ENCODE data around the gene TMEM121B. TPM values are rescaled to one million over a fixed set of nuclear protein-coding genes. Genes with fewer than 3 reads are reported as not detected.

The TMEM121B gene
- polyA plus RNA-seq, 4 donors, result 0.28 to 0.45 (median 0.44) TPM; not detected in 1

GRCh38 chr22:17112491-17113042 lies 8.6 kb downstream of the TMEM121B start:
- no peak for FAIRE-seq
- H3K36me3 ChIP-seq (ENCODE audit: control insufficient read depth in 3 of 3, insufficient read depth in 2 of 3, low read depth in 1 of 3, low read length in 3 of 3), result peaks cover 13 to 15% (median 14%) of the 10 kb centered on the region in 3 donors
- H3K4me3 ChIP-seq (ENCODE audit: low read depth in 1 of 3, low read length in 3 of 3), result no peak overlapping the region
- no peak overlapping the region for H3K27ac ChIP-seq (ENCODE audit: low read depth in 1 of 3, low read length in 2 of 3)
- 39 to 70% (median 56%) methylated on average over 9 of the region's 9 CpGs for WGBS, 3 donors
- no peaks in the 10 kb centered on the region for H3K9me3 ChIP-seq (ENCODE audit: control insufficient read depth in 2 of 2, insufficient read depth in 1 of 2, low read depth in 1 of 2, low read length in 1 of 2)
- H3K4me1 ChIP-seq (ENCODE audit: control insufficient read depth in 3 of 3, insufficient read depth in 2 of 3, low read depth in 1 of 3, low read length in 2 of 3), result peaks cover 0 to 3% (median 0%) of the 10 kb centered on the region in 3 donors
- peaks cover 0 to 3% (median 0%) of the 10 kb centered on the region in 3 donors for H3K27me3 ChIP-seq (ENCODE audit: control insufficient read depth in 3 of 3, insufficient read depth in 3 of 3, low read length in 3 of 3)
- DNase-seq, result no peak

GRCh38 chr22:17110791-17111550 lies 10.2 kb downstream of the TMEM121B start:
- no peaks in the 10 kb centered on the region for H3K4me1 ChIP-seq (ENCODE audit: control insufficient read depth in 3 of 3, insufficient read depth in 2 of 3, low read depth in 1 of 3, low read length in 2 of 3)
- H3K27me3 ChIP-seq (ENCODE audit: control insufficient read depth in 3 of 3, insufficient read depth in 3 of 3, low read length in 3 of 3), result no peaks in the 10 kb centered on the region
- H3K36me3 ChIP-seq (ENCODE audit: control insufficient read depth in 3 of 3, insufficient read depth in 2 of 3, low read depth in 1 of 3, low read length in 3 of 3), result peaks cover 14 to 17% (median 17%) of the 10 kb centered on the region in 3 donors
- no peak for DNase-seq
- H3K9me3 ChIP-seq (ENCODE audit: control insufficient read depth in 2 of 2, insufficient read depth in 1 of 2, low read depth in 1 of 2, low read length in 1 of 2), result no peaks in the 10 kb centered on the region
- no peak for FAIRE-seq
- no peak overlapping the region for H3K27ac ChIP-seq (ENCODE audit: low read depth in 1 of 3, low read length in 2 of 3)
- WGBS, 3 donors, result 79 to 91% (median 89%) methylated on average over 13 of the region's 13 CpGs
- no peak overlapping the region for H3K4me3 ChIP-seq (ENCODE audit: low read depth in 1 of 3, low read length in 3 of 3)

GRCh38 chr22:17109976-17110375 lies 11.2 kb downstream of the TMEM121B start:
- Histone ChIP-seq H3K36me3 (ENCODE audit: control insufficient read depth in 3 of 3, insufficient read depth in 2 of 3, low read depth in 1 of 3, low read length in 3 of 3) (peaks cover 16 to 25% (median 19%) of the 10 kb centered on the region in 3 donors), H3K4me1 (ENCODE audit: control insufficient read depth in 3 of 3, insufficient read depth in 2 of 3, low read depth in 1 of 3, low read length in 2 of 3) (no peaks in the 10 kb centered on the region), H3K9me3 (ENCODE audit: control insufficient read depth in 2 of 2, insufficient read depth in 1 of 2, low read depth in 1 of 2, low read length in 1 of 2) (no peaks in the 10 kb centered on the region), H3K27me3 (ENCODE audit: control insufficient read depth in 3 of 3, insufficient read depth in 3 of 3, low read length in 3 of 3) (no peaks in the 10 kb centered on the region), H3K4me3 (ENCODE audit: low read depth in 1 of 3, low read length in 3 of 3) (no peak overlapping the region), H3K27ac (ENCODE audit: low read depth in 1 of 3, low read length in 2 of 3) (no peak overlapping the region)
- DNase-seq, result no peak
- WGBS, 3 donors, result 90 to 92% (median 91%) methylated on average over 16 of the region's 16 CpGs
- no peak for FAIRE-seq

GRCh38 chr22:17109113-17109865 lies 11.9 kb downstream of the TMEM121B start:
- Histone ChIP-seq H3K9me3 (ENCODE audit: control insufficient read depth in 2 of 2, insufficient read depth in 1 of 2, low read depth in 1 of 2, low read length in 1 of 2) (no peaks in the 10 kb centered on the region), H3K4me1 (ENCODE audit: control insufficient read depth in 3 of 3, insufficient read depth in 2 of 3, low read depth in 1 of 3, low read length in 2 of 3) (no peaks in the 10 kb centered on the region), H3K36me3 (ENCODE audit: control insufficient read depth in 3 of 3, insufficient read depth in 2 of 3, low read depth in 1 of 3, low read length in 3 of 3) (peaks cover 18 to 30% (median 24%) of the 10 kb centered on the region in 3 donors), H3K27ac (ENCODE audit: low read depth in 1 of 3, low read length in 2 of 3) (no peak overlapping the region), H3K27me3 (ENCODE audit: control insufficient read depth in 3 of 3, insufficient read depth in 3 of 3, low read length in 3 of 3) (no peaks in the 10 kb centered on the region), H3K4me3 (ENCODE audit: low read depth in 1 of 3, low read length in 3 of 3) (no peak overlapping the region)
- DNase-seq, result no peak
- WGBS, 3 donors, result 94 to 97% (median 96%) methylated on average over 22 to 42 of the region's 42 CpGs
- no peak for FAIRE-seq

- no peak for DNase-seq
- H3K27me3 ChIP-seq (ENCODE audit: control insufficient read depth in 3 of 3, insufficient read depth in 3 of 3, low read length in 3 of 3), result no peaks in the 10 kb centered on the region
- no peak overlapping the region for H3K27ac ChIP-seq (ENCODE audit: low read depth in 1 of 3, low read length in 2 of 3)
- H3K4me1 ChIP-seq (ENCODE audit: control insufficient read depth in 3 of 3, insufficient read depth in 2 of 3, low read depth in 1 of 3, low read length in 2 of 3), result no peaks in the 10 kb centered on the region
- WGBS, 3 donors, result 96 to 98% (median 96%) methylated on average over 60 to 66 of the region's 66 CpGs
- peaks cover 18 to 30% (median 25%) of the 10 kb centered on the region in 3 donors for H3K36me3 ChIP-seq (ENCODE audit: control insufficient read depth in 3 of 3, insufficient read depth in 2 of 3, low read depth in 1 of 3, low read length in 3 of 3)
- FAIRE-seq, result no peak
- no peaks in the 10 kb centered on the region for H3K9me3 ChIP-seq (ENCODE audit: control insufficient read depth in 2 of 2, insufficient read depth in 1 of 2, low read depth in 1 of 2, low read length in 1 of 2)
- no peak overlapping the region for H3K4me3 ChIP-seq (ENCODE audit: low read depth in 1 of 3, low read length in 3 of 3)
Measured at GRCh38 chr22:17108256-17109112, 12.7 kb downstream of the TMEM121B start.

- H3K36me3 ChIP-seq (ENCODE audit: control insufficient read depth in 3 of 3, insufficient read depth in 2 of 3, low read depth in 1 of 3, low read length in 3 of 3), result peaks cover 22 to 31% (median 29%) of the 10 kb centered on the region in 3 donors
- H3K9me3 ChIP-seq (ENCODE audit: control insufficient read depth in 2 of 2, insufficient read depth in 1 of 2, low read depth in 1 of 2, low read length in 1 of 2), result no peaks in the 10 kb centered on the region
- H3K4me3 ChIP-seq (ENCODE audit: low read depth in 1 of 3, low read length in 3 of 3), result no peak overlapping the region
- no peak overlapping the region for H3K27ac ChIP-seq (ENCODE audit: low read depth in 1 of 3, low read length in 2 of 3)
- no peak for DNase-seq
- no peaks in the 10 kb centered on the region for H3K4me1 ChIP-seq (ENCODE audit: control insufficient read depth in 3 of 3, insufficient read depth in 2 of 3, low read depth in 1 of 3, low read length in 2 of 3)
- 89 to 96% (median 95%) methylated on average over 6 of the region's 6 CpGs for WGBS, 3 donors
- no peaks in the 10 kb centered on the region for H3K27me3 ChIP-seq (ENCODE audit: control insufficient read depth in 3 of 3, insufficient read depth in 3 of 3, low read length in 3 of 3)
- no peak for FAIRE-seq
Measured at GRCh38 chr22:17107547-17107810, 13.7 kb downstream of the TMEM121B start.

GRCh38 chr22:17106785-17107546 lies 14.2 kb downstream of the TMEM121B start:
- Histone ChIP-seq H3K4me3 (ENCODE audit: low read depth in 1 of 3, low read length in 3 of 3) (no peak overlapping the region), H3K27me3 (ENCODE audit: control insufficient read depth in 3 of 3, insufficient read depth in 3 of 3, low read length in 3 of 3) (no peaks in the 10 kb centered on the region), H3K9me3 (ENCODE audit: control insufficient read depth in 2 of 2, insufficient read depth in 1 of 2, low read depth in 1 of 2, low read length in 1 of 2) (no peaks in the 10 kb centered on the region), H3K36me3 (ENCODE audit: control insufficient read depth in 3 of 3, insufficient read depth in 2 of 3, low read depth in 1 of 3, low read length in 3 of 3) (peaks cover 27 to 35% (median 32%) of the 10 kb centered on the region in 3 donors), H3K4me1 (ENCODE audit: control insufficient read depth in 3 of 3, insufficient read depth in 2 of 3, low read depth in 1 of 3, low read length in 2 of 3) (no peaks in the 10 kb centered on the region), H3K27ac (ENCODE audit: low read depth in 1 of 3, low read length in 2 of 3) (peak overlapping the region in 1 of 3 donors; percentile 32)
- no peak for FAIRE-seq
- 68 to 85% (median 71%) methylated on average over 15 of the region's 15 CpGs for WGBS, 3 donors
- DNase-seq, result no peak

Data from small intestine (tissue), 7 donors.